ENCODE measurements around the gene PHLPP1. TPM values are rescaled to one million over a fixed set of nuclear protein-coding genes. Genes with fewer than 3 reads are reported as not detected.
"Not testable (repeated sequence)": the region's sequence is repeated elsewhere in the genome, so short reads cannot be mapped to it uniquely, and the experiment has no call there.

PHLPP1 gene
- total RNA-seq, 1 donor from 2014 or later, result 18.0 TPM

- Mint-ChIP-seq H3K27ac (no peak overlapping the region), H3K9me3 (ENCODE audit: low read depth) (peaks cover 4% of the 10 kb centered on the region), H3K27me3 (no peaks in the 10 kb centered on the region), H3K4me1 (ENCODE audit: low read depth) (peaks cover 13% of the 10 kb centered on the region), H3K4me3 (ENCODE audit: low read depth) (no peak overlapping the region), H3K36me3 (ENCODE audit: insufficient read depth) (no peaks in the 10 kb centered on the region)
- no peak for DNase-seq (ENCODE audit: low spot score, unreplicated experiment)
- no peak for TF ChIP-seq CTCF (IDR thresholded peaks at IDR 0.05; ENCODE audit: unreplicated experiment)
Observed at GRCh38 chr18:62807396-62807795, 92.1 kb downstream of the PHLPP1 start.

- Mint-ChIP-seq H3K27me3 (no peaks in the 10 kb centered on the region), H3K4me3 (ENCODE audit: low read depth) (no peak overlapping the region), H3K27ac (no peak overlapping the region), H3K36me3 (ENCODE audit: insufficient read depth) (no peaks in the 10 kb centered on the region), H3K4me1 (ENCODE audit: low read depth) (peaks cover 18% of the 10 kb centered on the region), H3K9me3 (ENCODE audit: low read depth) (peaks cover 4% of the 10 kb centered on the region)
- DNase-seq (ENCODE audit: low spot score, unreplicated experiment), result no peak
- TF ChIP-seq CTCF (IDR thresholded peaks at IDR 0.05; ENCODE audit: unreplicated experiment), result no peak
Observed at GRCh38 chr18:62808123-62808522, 92.8 kb downstream of the PHLPP1 start.

- DNase-seq (ENCODE audit: low spot score, unreplicated experiment); H3K36me3 Mint-ChIP-seq (ENCODE audit: insufficient read depth); H3K27me3 Mint-ChIP-seq; H3K9me3 Mint-ChIP-seq (ENCODE audit: low read depth); H3K27ac Mint-ChIP-seq; H3K4me3 Mint-ChIP-seq (ENCODE audit: low read depth): not testable (repeated sequence)
- peaks cover 22% of the 10 kb centered on the region for H3K4me1 Mint-ChIP-seq (ENCODE audit: low read depth)
Observed at GRCh38 chr18:62809445-62809844, 94.1 kb downstream of the PHLPP1 start.

GRCh38 chr18:62809900-62810299, 94.6 kb downstream of the PHLPP1 start:
- DNase-seq (ENCODE audit: low spot score, unreplicated experiment), result no peak
- H3K4me3 Mint-ChIP-seq (ENCODE audit: low read depth), result no peak overlapping the region
- TF ChIP-seq CTCF (IDR thresholded peaks at IDR 0.05; ENCODE audit: unreplicated experiment), result no peak
- H3K9me3 Mint-ChIP-seq (ENCODE audit: low read depth), result peaks cover 4% of the 10 kb centered on the region
- no peaks in the 10 kb centered on the region for H3K27me3 Mint-ChIP-seq
- no peaks in the 10 kb centered on the region for H3K36me3 Mint-ChIP-seq (ENCODE audit: insufficient read depth)
- H3K4me1 Mint-ChIP-seq (ENCODE audit: low read depth), result peaks cover 27% of the 10 kb centered on the region
- H3K27ac Mint-ChIP-seq, result no peak overlapping the region

GRCh38 chr18:62810682-62811081, 95.3 kb downstream of the PHLPP1 start:
- Mint-ChIP-seq H3K36me3 (ENCODE audit: insufficient read depth) (no peaks in the 10 kb centered on the region), H3K9me3 (ENCODE audit: low read depth) (peaks cover 4% of the 10 kb centered on the region), H3K4me3 (ENCODE audit: low read depth) (no peak overlapping the region), H3K27me3 (no peaks in the 10 kb centered on the region), H3K27ac (no peak overlapping the region), H3K4me1 (ENCODE audit: low read depth) (peaks cover 27% of the 10 kb centered on the region)
- no peak for TF ChIP-seq CTCF (IDR thresholded peaks at IDR 0.05; ENCODE audit: unreplicated experiment)
- no peak for DNase-seq (ENCODE audit: low spot score, unreplicated experiment)

GRCh38 chr18:62811674-62812073, 96.3 kb downstream of the PHLPP1 start:
- H3K27me3 Mint-ChIP-seq, result no peaks in the 10 kb centered on the region
- TF ChIP-seq CTCF (IDR thresholded peaks at IDR 0.05; ENCODE audit: unreplicated experiment), result no peak
- DNase-seq (ENCODE audit: low spot score, unreplicated experiment), result no peak
- H3K9me3 Mint-ChIP-seq (ENCODE audit: low read depth), result peaks cover 4% of the 10 kb centered on the region
- H3K36me3 Mint-ChIP-seq (ENCODE audit: insufficient read depth), result no peaks in the 10 kb centered on the region
- H3K4me3 Mint-ChIP-seq (ENCODE audit: low read depth), result no peak overlapping the region
- H3K27ac Mint-ChIP-seq, result no peak overlapping the region
- H3K4me1 Mint-ChIP-seq (ENCODE audit: low read depth), result peaks cover 27% of the 10 kb centered on the region
